Measurements from ENCODE around the gene SIN3A.

DNA sequence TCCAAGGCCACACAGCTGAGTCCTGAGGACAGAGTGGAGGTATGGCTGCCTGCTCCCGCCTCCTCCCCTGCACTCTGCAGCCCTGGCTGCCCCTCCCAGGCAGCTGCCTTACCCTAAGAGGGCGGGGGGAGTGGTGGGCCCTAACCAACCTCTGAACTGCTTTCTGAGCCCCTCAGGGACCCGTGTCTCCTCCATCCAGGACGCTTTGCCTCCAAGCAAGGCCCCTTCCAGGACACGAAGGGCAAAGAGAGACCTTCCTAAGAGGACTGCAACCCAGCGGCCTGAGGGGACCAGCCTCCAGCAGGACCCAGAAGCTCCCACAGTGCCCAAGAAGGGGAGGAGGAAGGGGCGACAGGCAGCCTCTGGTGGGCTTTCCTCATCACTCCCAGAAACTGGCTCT, 97.0 kb downstream of the SIN3A start:
- TF ChIP-seq, protein P1, sequence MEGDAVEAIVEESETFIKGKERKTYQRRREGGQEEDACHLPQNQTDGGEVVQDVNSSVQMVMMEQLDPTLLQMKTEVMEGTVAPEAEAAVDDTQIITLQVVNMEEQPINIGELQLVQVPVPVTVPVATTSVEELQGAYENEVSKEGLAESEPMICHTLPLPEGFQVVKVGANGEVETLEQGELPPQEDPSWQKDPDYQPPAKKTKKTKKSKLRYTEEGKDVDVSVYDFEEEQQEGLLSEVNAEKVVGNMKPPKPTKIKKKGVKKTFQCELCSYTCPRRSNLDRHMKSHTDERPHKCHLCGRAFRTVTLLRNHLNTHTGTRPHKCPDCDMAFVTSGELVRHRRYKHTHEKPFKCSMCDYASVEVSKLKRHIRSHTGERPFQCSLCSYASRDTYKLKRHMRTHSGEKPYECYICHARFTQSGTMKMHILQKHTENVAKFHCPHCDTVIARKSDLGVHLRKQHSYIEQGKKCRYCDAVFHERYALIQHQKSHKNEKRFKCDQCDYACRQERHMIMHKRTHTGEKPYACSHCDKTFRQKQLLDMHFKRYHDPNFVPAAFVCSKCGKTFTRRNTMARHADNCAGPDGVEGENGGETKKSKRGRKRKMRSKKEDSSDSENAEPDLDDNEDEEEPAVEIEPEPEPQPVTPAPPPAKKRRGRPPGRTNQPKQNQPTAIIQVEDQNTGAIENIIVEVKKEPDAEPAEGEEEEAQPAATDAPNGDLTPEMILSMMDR (IDR thresholded peaks at IDR 0.05 in 8 of 11, conservative IDR thresholded peaks at IDR 0.05 in 3 of 11), result no peak
- TF ChIP-seq POLR2A (IDR thresholded peaks at IDR 0.05), result no peak
- TF ChIP-seq POLR2AphosphoS5 (IDR thresholded peaks at IDR 0.05), result peak in 1 of 3 donors; percentile 64

Data from spleen (tissue), 7 donors.